Measurements from ENCODE around the gene TLCD3A. TPM values are rescaled to one million over a fixed set of nuclear protein-coding genes. Genes with fewer than 3 reads are reported as not detected.

TLCD3A gene
- total and polyA plus RNA-seq, 2 experiments from 2014 or later: 15.7 to 21.1 TPM

DNA sequence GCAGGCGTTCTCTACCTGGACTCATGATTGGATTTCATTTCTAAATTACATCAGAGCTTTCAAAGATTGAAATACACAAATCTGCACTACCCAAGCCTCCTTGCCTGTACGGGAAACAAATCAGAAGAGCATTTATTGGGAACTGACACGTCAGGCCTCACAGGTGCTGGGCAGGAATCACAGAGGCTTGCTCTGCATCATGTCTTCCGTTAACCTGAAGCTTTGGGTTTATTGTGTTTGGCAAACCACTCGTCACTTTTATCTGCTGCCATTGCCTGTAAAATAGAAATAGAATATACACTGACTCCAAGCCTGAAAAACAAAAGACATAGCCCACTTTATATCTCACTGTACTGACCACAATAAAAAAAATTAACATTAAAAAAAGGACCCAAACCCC, 27.6 kb downstream of the TLCD3A start:
- DNase-seq (ENCODE audit: low spot score): no peak
- whole genome bisulfite sequencing (ENCODE audit: low lambda C conversion rate, missing lambda C conversion rate): 88% methylated on average over 5 of the region's 5 CpGs
- H3K4me1 ChIP-seq (ENCODE audit: insufficient read depth): peaks cover 6% of the 10 kb centered on the region
- no peak overlapping the region for H2AFZ ChIP-seq
- H3K36me3 ChIP-seq (replicated peaks; ENCODE audit: insufficient read depth, low read depth): no peaks in the 10 kb centered on the region
- no peak overlapping the region for H3K4me2 ChIP-seq
- H3K4me3 ChIP-seq: no peak overlapping the region
- no peaks in the 10 kb centered on the region for H3K27me3 ChIP-seq
- no peaks in the 10 kb centered on the region for H4K20me1 ChIP-seq (ENCODE audit: insufficient read depth, poor library complexity, severe bottlenecking)
- H3K79me2 ChIP-seq: no peaks in the 10 kb centered on the region
- no peaks in the 10 kb centered on the region for H3K9me2 ChIP-seq (replicated peaks; ENCODE audit: insufficient read depth)
- TF ChIP-seq, protein P1, sequence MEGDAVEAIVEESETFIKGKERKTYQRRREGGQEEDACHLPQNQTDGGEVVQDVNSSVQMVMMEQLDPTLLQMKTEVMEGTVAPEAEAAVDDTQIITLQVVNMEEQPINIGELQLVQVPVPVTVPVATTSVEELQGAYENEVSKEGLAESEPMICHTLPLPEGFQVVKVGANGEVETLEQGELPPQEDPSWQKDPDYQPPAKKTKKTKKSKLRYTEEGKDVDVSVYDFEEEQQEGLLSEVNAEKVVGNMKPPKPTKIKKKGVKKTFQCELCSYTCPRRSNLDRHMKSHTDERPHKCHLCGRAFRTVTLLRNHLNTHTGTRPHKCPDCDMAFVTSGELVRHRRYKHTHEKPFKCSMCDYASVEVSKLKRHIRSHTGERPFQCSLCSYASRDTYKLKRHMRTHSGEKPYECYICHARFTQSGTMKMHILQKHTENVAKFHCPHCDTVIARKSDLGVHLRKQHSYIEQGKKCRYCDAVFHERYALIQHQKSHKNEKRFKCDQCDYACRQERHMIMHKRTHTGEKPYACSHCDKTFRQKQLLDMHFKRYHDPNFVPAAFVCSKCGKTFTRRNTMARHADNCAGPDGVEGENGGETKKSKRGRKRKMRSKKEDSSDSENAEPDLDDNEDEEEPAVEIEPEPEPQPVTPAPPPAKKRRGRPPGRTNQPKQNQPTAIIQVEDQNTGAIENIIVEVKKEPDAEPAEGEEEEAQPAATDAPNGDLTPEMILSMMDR (IDR thresholded peaks at IDR 0.05; ENCODE audit: poor library complexity): no peak
- TF ChIP-seq EZH2 (IDR thresholded peaks at IDR 0.05; ENCODE audit: borderline replicate concordance) (no peak), EZH2phosphoT487 (IDR thresholded peaks at IDR 0.05; ENCODE audit: low read depth, severe bottlenecking, unreplicated experiment) (no peak)
- no peak overlapping the region for H3K27ac ChIP-seq
- H3K9me3 ChIP-seq (ENCODE audit: low read depth): no peaks in the 10 kb centered on the region

DNA sequence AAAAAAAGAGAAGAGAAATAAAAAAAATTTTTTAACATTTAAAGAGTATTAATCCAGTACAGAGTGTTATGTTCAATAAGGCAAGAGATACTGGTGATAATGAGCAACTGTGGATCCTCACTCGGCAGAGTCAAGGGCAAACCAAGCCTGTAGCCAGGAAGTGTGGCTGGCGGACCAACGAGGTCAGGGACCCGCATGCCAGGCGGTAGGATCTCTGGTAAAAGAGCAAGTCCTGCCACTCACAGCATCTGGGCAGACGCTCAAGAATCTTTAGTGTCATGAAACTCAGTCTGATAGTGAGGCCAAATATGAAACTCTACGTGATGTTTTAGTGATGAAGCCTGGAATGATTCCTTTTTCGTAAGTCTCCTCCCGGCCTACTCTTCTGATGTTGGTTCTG, 28.0 kb downstream of the TLCD3A start:
- Histone ChIP-seq H3K9me3 (ENCODE audit: low read depth) (no peaks in the 10 kb centered on the region), H3K9me2 (replicated peaks; ENCODE audit: insufficient read depth) (no peaks in the 10 kb centered on the region), H3K79me2 (no peaks in the 10 kb centered on the region), H3K4me1 (ENCODE audit: insufficient read depth) (peaks cover 6% of the 10 kb centered on the region), H3K4me2 (no peak overlapping the region), H3K27ac (no peak overlapping the region), H4K20me1 (ENCODE audit: insufficient read depth, poor library complexity, severe bottlenecking) (no peaks in the 10 kb centered on the region), H3K4me3 (no peak overlapping the region), H3K27me3 (no peaks in the 10 kb centered on the region), H2AFZ (no peak overlapping the region), H3K36me3 (replicated peaks; ENCODE audit: insufficient read depth, low read depth) (no peaks in the 10 kb centered on the region)
- 95% methylated on average over 9 of the region's 9 CpGs for WGBS (ENCODE audit: low lambda C conversion rate, missing lambda C conversion rate)
- DNase-seq (ENCODE audit: low spot score): no peak
- no peak for TF ChIP-seq EZH2phosphoT487 (IDR thresholded peaks at IDR 0.05; ENCODE audit: low read depth, severe bottlenecking, unreplicated experiment)
- TF ChIP-seq EZH2 (IDR thresholded peaks at IDR 0.05; ENCODE audit: borderline replicate concordance): no peak
- TF ChIP-seq, protein P1 (IDR thresholded peaks at IDR 0.05; ENCODE audit: poor library complexity): no peak

DNA sequence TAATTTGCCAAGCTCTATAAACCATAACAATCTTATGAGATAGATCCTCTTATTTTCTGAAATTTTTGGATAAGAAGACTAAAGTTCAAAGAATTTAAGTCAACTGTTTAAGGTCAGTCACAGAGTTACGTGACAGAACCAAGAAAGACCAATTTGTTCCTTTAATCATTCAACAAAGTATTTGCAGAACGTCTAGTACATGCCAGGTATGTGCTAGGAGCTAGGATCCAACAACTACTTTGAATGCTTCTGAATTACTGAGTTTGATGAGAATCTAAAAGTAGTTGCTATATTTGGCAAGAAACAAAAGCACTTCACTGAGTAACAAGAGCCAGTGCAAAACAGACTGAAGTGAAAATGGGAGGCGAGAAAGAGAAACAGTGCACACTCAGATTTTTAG, 34.7 kb downstream of the TLCD3A start:
- 89% methylated on average over 3 of the region's 3 CpGs for WGBS (ENCODE audit: low lambda C conversion rate, missing lambda C conversion rate)

More for the DNA sequence above, 34.7 kb downstream of the TLCD3A start:
- no peaks in the 10 kb centered on the region for H3K9me2 ChIP-seq (replicated peaks; ENCODE audit: insufficient read depth)
- H3K4me2 ChIP-seq: no peak overlapping the region
- no peaks in the 10 kb centered on the region for H4K20me1 ChIP-seq (ENCODE audit: insufficient read depth, poor library complexity, severe bottlenecking)
- H3K9me3 ChIP-seq (ENCODE audit: low read depth): no peaks in the 10 kb centered on the region
- H3K4me3 ChIP-seq: no peak overlapping the region
- H3K27me3 ChIP-seq: no peaks in the 10 kb centered on the region
- no peaks in the 10 kb centered on the region for H3K4me1 ChIP-seq (ENCODE audit: insufficient read depth)
- H3K27ac ChIP-seq: no peak overlapping the region
- DNase-seq (ENCODE audit: low spot score): no peak
- H3K36me3 ChIP-seq (replicated peaks; ENCODE audit: insufficient read depth, low read depth): peaks cover 5% of the 10 kb centered on the region
- H3K79me2 ChIP-seq: no peaks in the 10 kb centered on the region
- H2AFZ ChIP-seq: no peak overlapping the region
- TF ChIP-seq EZH2phosphoT487 (IDR thresholded peaks at IDR 0.05; ENCODE audit: low read depth, severe bottlenecking, unreplicated experiment): no peak
- TF ChIP-seq, protein P1 (IDR thresholded peaks at IDR 0.05; ENCODE audit: poor library complexity): no peak
- TF ChIP-seq EZH2 (IDR thresholded peaks at IDR 0.05; ENCODE audit: borderline replicate concordance): no peak

Data from hepatocyte (in vitro differentiated cells).